HG02798 (cell line): Measurements from ENCODE around the gene INVS.
A peak's percentile ranks its signal among the peaks of the same experiment; 100 is the strongest.
"Not testable (repeated sequence)": the region's sequence is repeated elsewhere in the genome, so short reads cannot be mapped to it uniquely, and the experiment has no call there.

Experiments used
- ATAC-seq: cut with Tn5 transposase; IDR thresholded peaks from one replicate; pipeline ENCODE4 v1.9.1; 2021; ENCODE audit warnings: mild to moderate bottlenecking; ENCODE audit not compliant: unreplicated experiment, poor library complexity

INVS gene

GRCh38 chr9:100298378-100298777, 199.3 kb downstream of the INVS start:
- no peak for ATAC-seq

- ATAC-seq: no peak
Observed at GRCh38 chr9:100303747-100304146, 204.7 kb downstream of the INVS start.

GRCh38 chr9:100306283-100306682, 207.2 kb downstream of the INVS start:
- no peak for ATAC-seq

- no peak for ATAC-seq
Observed at GRCh38 chr9:100307080-100307479, 208.0 kb downstream of the INVS start.

GRCh38 chr9:100308965-100309564, 210.0 kb downstream of the INVS start:
- no peak for ATAC-seq

- no peak for ATAC-seq
Observed at GRCh38 chr9:100309992-100310391, 210.9 kb downstream of the INVS start.

- no peak for ATAC-seq
Observed at GRCh38 chr9:100315561-100315960, 216.5 kb downstream of the INVS start.

GRCh38 chr9:100317706-100318105, 218.7 kb downstream of the INVS start:
- no peak for ATAC-seq

- peak; percentile 31 for ATAC-seq
Observed at GRCh38 chr9:100322954-100323536, 224.0 kb downstream of the INVS start.

GRCh38 chr9:100324594-100325200, 225.7 kb downstream of the INVS start:
- ATAC-seq: no peak

- not testable (repeated sequence) for ATAC-seq
Observed at GRCh38 chr9:100338736-100339135, 239.7 kb downstream of the INVS start.

- ATAC-seq: no peak
Observed at GRCh38 chr9:100340224-100340623, 241.2 kb downstream of the INVS start.

- no peak for ATAC-seq
Observed at GRCh38 chr9:100341889-100342288, 242.8 kb downstream of the INVS start.

- no peak for ATAC-seq
Observed at GRCh38 chr9:100346836-100347235, 247.8 kb downstream of the INVS start.

- ATAC-seq: no peak
Observed at GRCh38 chr9:100350188-100350587, 251.1 kb downstream of the INVS start.
